HAP-1 (cell line): Measurements from ENCODE around the gene CARD14.
"Not testable (repeated sequence)": the region's sequence is repeated elsewhere in the genome, so short reads cannot be mapped to it uniquely, and the experiment has no call there.

Experiments
- DNase-seq, 2 experiments: peaks; one replicate each; pipeline ENCODE4 v3.0.0-alpha.2; 2016 to 2020; ENCODE audit warnings: low spot score in 2 of 2
- H3K27me3 ChIP-seq: fragments of 250-450 bp; sonication (Bioruptor Pico); 2 replicates; pipeline ENCODE4 v1.5.1; 2020; ENCODE audit warnings: low read depth, mild to moderate bottlenecking, moderate library complexity
- H3K36me3 ChIP-seq: fragments of 250-450 bp; sonication (Bioruptor Pico); replicated peaks from 2 replicates; pipeline ENCODE4 v1.5.1; 2020; ENCODE audit warnings: mild to moderate bottlenecking
- H3K4me1 ChIP-seq: fragments of 250-450 bp; sonication (Bioruptor Pico); 2 replicates; pipeline ENCODE4 v1.5.1; 2020; ENCODE audit warnings: mild to moderate bottlenecking
- H3K4me3 ChIP-seq: fragments of 250-450 bp; sonication (Bioruptor Pico); 2 replicates; pipeline ENCODE4 v1.5.1; 2020; ENCODE audit warnings: mild to moderate bottlenecking, moderate library complexity
- H3K9me3 ChIP-seq: fragments of 250-450 bp; sonication (Bioruptor Pico); 2 replicates; pipeline ENCODE4 v1.5.1; 2020; ENCODE audit warnings: mild to moderate bottlenecking, moderate library complexity
- in situ Hi-C: fragments of 300-500 bp; cut with MboI; formaldehyde crosslinking; loops from 3 replicates; pipeline ENCODE4 v1.14.3; 2020; ENCODE audit warnings: low sequenced_read_pairs, inconsistent platforms, mixed read lengths

The CARD14 gene

GRCh38 chr17:80223838-80224497 lies 54.1 kb downstream of the CARD14 start:
- in situ Hi-C loops, result no loop called here

GRCh38 chr17:80224683-80225082 lies 54.9 kb downstream of the CARD14 start:
- H3K36me3 ChIP-seq, result no peaks in the 10 kb centered on the region; the same call in none of the 2 replicates
- in situ Hi-C loops, result no loop called here
- H3K4me3 ChIP-seq, result no peak overlapping the region
- no peaks in the 10 kb centered on the region for H3K9me3 ChIP-seq
- peaks cover 3% of the 10 kb centered on the region for H3K4me1 ChIP-seq
- no peak for DNase-seq
- no peaks in the 10 kb centered on the region for H3K27me3 ChIP-seq

More at GRCh38 chr17:80223838-80224497, 54.1 kb downstream of the CARD14 start:
- Histone ChIP-seq H3K27me3 (no peaks in the 10 kb centered on the region), H3K4me1 (peaks cover 6% of the 10 kb centered on the region), H3K36me3 (no peaks in the 10 kb centered on the region; the same call in none of the 2 replicates), H3K4me3 (no peak overlapping the region), H3K9me3 (no peaks in the 10 kb centered on the region)
- DNase-seq, result no peak

- in situ Hi-C loops, result no loop called here
- Histone ChIP-seq H3K36me3 (no peaks in the 10 kb centered on the region; the same call in none of the 2 replicates), H3K9me3 (no peaks in the 10 kb centered on the region), H3K4me1 (peaks cover 3% of the 10 kb centered on the region), H3K4me3 (no peak overlapping the region), H3K27me3 (no peaks in the 10 kb centered on the region)
- no peak for DNase-seq
These were observed 55.4 kb downstream of the CARD14 start for GRCh38 chr17:80225230-80225629.

- H3K27me3 ChIP-seq, result no peaks in the 10 kb centered on the region
- DNase-seq, result no peak
- H3K9me3 ChIP-seq, result no peaks in the 10 kb centered on the region; the same call in 1 of the 2 replicates
- no peaks in the 10 kb centered on the region; the same call in none of the 2 replicates for H3K36me3 ChIP-seq
- no peak overlapping the region for H3K4me3 ChIP-seq
- in situ Hi-C loops, result no loop called here
- H3K4me1 ChIP-seq, result no peaks in the 10 kb centered on the region
These were observed 57.3 kb downstream of the CARD14 start for GRCh38 chr17:80227156-80227555.

- H3K36me3 ChIP-seq, result no peaks in the 10 kb centered on the region; the same call in none of the 2 replicates
- H3K9me3 ChIP-seq, result peaks cover 5% of the 10 kb centered on the region
- in situ Hi-C loops, result no loop called here
- no peaks in the 10 kb centered on the region for H3K4me1 ChIP-seq
- H3K4me3 ChIP-seq, result no peak overlapping the region
- DNase-seq, result no peak
- no peaks in the 10 kb centered on the region for H3K27me3 ChIP-seq
These were observed 57.8 kb downstream of the CARD14 start for GRCh38 chr17:80227666-80228065.

GRCh38 chr17:80228477-80228876 lies 58.6 kb downstream of the CARD14 start:
- H3K36me3 ChIP-seq, result no peaks in the 10 kb centered on the region; the same call in none of the 2 replicates
- in situ Hi-C loops, result no loop called here
- H3K27me3 ChIP-seq, result no peaks in the 10 kb centered on the region
- no peak for DNase-seq
- H3K4me3 ChIP-seq, result no peak overlapping the region
- H3K9me3 ChIP-seq, result peaks cover 5% of the 10 kb centered on the region
- no peaks in the 10 kb centered on the region for H3K4me1 ChIP-seq

GRCh38 chr17:80229011-80229410 lies 59.2 kb downstream of the CARD14 start:
- no peaks in the 10 kb centered on the region; the same call in none of the 2 replicates for H3K36me3 ChIP-seq
- no peaks in the 10 kb centered on the region for H3K4me1 ChIP-seq
- H3K4me3 ChIP-seq, result no peak overlapping the region
- in situ Hi-C loops, result no loop called here
- H3K27me3 ChIP-seq, result no peaks in the 10 kb centered on the region
- DNase-seq, result no peak
- peaks cover 5% of the 10 kb centered on the region for H3K9me3 ChIP-seq

- Histone ChIP-seq H3K4me3 (no peak overlapping the region), H3K36me3 (peaks cover 2% of the 10 kb centered on the region), H3K27me3 (no peaks in the 10 kb centered on the region), H3K4me1 (no peaks in the 10 kb centered on the region), H3K9me3 (peaks cover 5% of the 10 kb centered on the region)
- in situ Hi-C loops, result no loop called here
- DNase-seq, result no peak
These were observed 62.6 kb downstream of the CARD14 start for GRCh38 chr17:80232438-80232837.

GRCh38 chr17:80233202-80233601 lies 63.4 kb downstream of the CARD14 start:
- no peak overlapping the region for H3K4me3 ChIP-seq
- H3K9me3 ChIP-seq, result peaks cover 5% of the 10 kb centered on the region
- peaks cover 10% of the 10 kb centered on the region for H3K36me3 ChIP-seq
- no peaks in the 10 kb centered on the region for H3K4me1 ChIP-seq
- no peaks in the 10 kb centered on the region for H3K27me3 ChIP-seq
- in situ Hi-C loops, result no loop called here
- DNase-seq, result no peak

- Histone ChIP-seq H3K4me3 (no peak overlapping the region), H3K27me3 (no peaks in the 10 kb centered on the region), H3K9me3 (peaks cover 5% of the 10 kb centered on the region), H3K36me3 (peaks cover 19% of the 10 kb centered on the region), H3K4me1 (no peaks in the 10 kb centered on the region)
- in situ Hi-C loops, result no loop called here
- no peak for DNase-seq
These were observed 67.1 kb downstream of the CARD14 start for GRCh38 chr17:80236911-80237310.

- H3K4me1 ChIP-seq, result no peaks in the 10 kb centered on the region
- H3K27me3 ChIP-seq, result no peaks in the 10 kb centered on the region
- no peak for DNase-seq
- in situ Hi-C loops, result no loop called here
- peaks cover 19% of the 10 kb centered on the region for H3K36me3 ChIP-seq
- H3K9me3 ChIP-seq, result peaks cover 3% of the 10 kb centered on the region
- no peak overlapping the region for H3K4me3 ChIP-seq
These were observed 67.6 kb downstream of the CARD14 start for GRCh38 chr17:80237386-80237785.

- H3K4me1 ChIP-seq, result no peaks in the 10 kb centered on the region
- in situ Hi-C loops, result no loop called here
- no peaks in the 10 kb centered on the region for H3K9me3 ChIP-seq
- H3K4me3 ChIP-seq, result no peak overlapping the region
- DNase-seq, result no peak
- H3K36me3 ChIP-seq, result peaks cover 16% of the 10 kb centered on the region
- H3K27me3 ChIP-seq, result no peaks in the 10 kb centered on the region
These were observed 72.7 kb downstream of the CARD14 start for GRCh38 chr17:80242505-80242904.

- Histone ChIP-seq H3K9me3 (no peaks in the 10 kb centered on the region), H3K36me3 (peaks cover 7% of the 10 kb centered on the region; the same call in 1 of the 2 replicates), H3K4me3 (no peak overlapping the region), H3K27me3 (no peaks in the 10 kb centered on the region), H3K4me1 (no peaks in the 10 kb centered on the region)
- DNase-seq, result no peak
- in situ Hi-C loops, result no loop called here
These were observed 74.0 kb downstream of the CARD14 start for GRCh38 chr17:80243526-80244433.

GRCh38 chr17:80244448-80244847 lies 74.6 kb downstream of the CARD14 start:
- H3K9me3 ChIP-seq, in situ Hi-C loops: not testable (repeated sequence)

More at GRCh38 chr17:80244448-80244847, 74.6 kb downstream of the CARD14 start:
- not testable (repeated sequence) for H3K36me3 ChIP-seq, H3K4me1 ChIP-seq, H3K27me3 ChIP-seq, H3K4me3 ChIP-seq, DNase-seq
